GM18907 (cell line): ENCODE measurements around the gene PDE3B.

ENCODE experiments used
- ATAC-seq: cut with Tn5 transposase; IDR thresholded peaks from one replicate; pipeline ENCODE4 v1.9.1; 2021; ENCODE audit warnings: mild to moderate bottlenecking, moderate library complexity; ENCODE audit not compliant: unreplicated experiment

PDE3B gene

GRCh38 chr11:14908214-14908880, 264.7 kb downstream of the PDE3B start:
- no peak for ATAC-seq

DNA sequence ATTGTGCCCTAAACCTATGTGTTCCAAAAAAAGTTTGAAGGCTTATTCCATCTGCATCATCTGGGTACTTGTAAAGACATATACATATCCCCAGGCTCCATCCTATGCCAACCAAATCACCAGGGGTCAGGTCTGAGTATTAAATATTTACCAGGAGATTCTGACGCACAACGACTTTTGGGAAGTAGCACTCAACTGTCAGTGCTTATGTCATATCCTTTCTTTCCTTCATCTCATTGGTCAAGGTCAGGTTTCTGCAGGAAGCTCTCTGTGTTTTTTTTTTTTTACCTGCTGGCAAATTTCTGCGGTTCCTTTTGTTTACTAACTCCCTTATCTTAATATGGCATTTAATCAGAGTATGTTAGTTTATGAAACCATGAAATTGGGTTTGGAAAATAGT, 270.9 kb downstream of the PDE3B start:
- ATAC-seq = no peak

DNA sequence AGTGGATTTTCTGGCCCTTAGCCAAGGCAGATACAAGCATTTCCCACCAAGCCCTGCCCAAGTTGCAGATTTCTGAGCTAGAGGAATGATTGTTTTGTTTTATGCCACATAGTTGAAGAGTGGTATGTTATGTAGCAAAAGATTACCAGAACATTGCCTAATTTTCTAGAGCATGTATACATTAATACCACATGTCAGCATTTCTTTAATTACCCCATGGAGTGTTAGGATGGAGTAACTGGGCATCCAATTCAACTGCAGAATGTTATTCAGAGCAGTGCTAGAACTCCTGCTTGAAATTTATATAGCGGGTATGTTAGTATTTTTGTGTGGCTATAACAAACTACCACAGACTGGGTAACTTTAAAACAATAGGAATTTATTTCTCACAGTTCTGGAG, 272.8 kb downstream of the PDE3B start:
- ATAC-seq = no peak
